Spleen (tissue), 13 donors: ENCODE measurements around the gene BZW2. TPM values are rescaled to one million over a fixed set of nuclear protein-coding genes. Genes with fewer than 3 reads are reported as not detected.

ENCODE experiments used
- DNase-seq: peaks from one replicate; pipeline ENCODE4 v3.0.0-alpha.2; 2020
- H3K27ac ChIP-seq, 8 donors: fragments of 200-600 bp; sonication (generic) in 7 of 8; 1 replicate in 4 of 8; 2 replicates in 4 of 8; pipeline versions ENCODE4 v1.5.0 to v1.8.0; 2016 to 2021; ENCODE audit warnings: inconsistent platforms in 4 of 8, mild to moderate bottlenecking in 4 of 8, moderate library complexity in 1 of 8
- H3K27me3 ChIP-seq, 7 donors: fragments of 200-600 bp; sonication (generic) in 6 of 7; replicated peaks in 1 of 7; 1 replicate in 4 of 7; 2 replicates in 3 of 7; pipeline versions ENCODE4 v1.5.0 to v1.8.0; 2016 to 2021; ENCODE audit warnings: inconsistent platforms in 3 of 7, mild to moderate bottlenecking in 1 of 7
- H3K36me3 ChIP-seq, 6 donors: fragments of 200-600 bp; sonication (generic) in 5 of 6; 1 replicate in 4 of 6; 2 replicates in 2 of 6; pipeline versions ENCODE4 v1.5.0 to v1.8.0; 2016 to 2021; ENCODE audit warnings: inconsistent platforms in 2 of 6
- H3K4me1 ChIP-seq, 6 donors: fragments of 200-600 bp; sonication (generic) in 5 of 6; 1 replicate in 3 of 6; 2 replicates in 3 of 6; pipeline versions ENCODE4 v1.5.0 to v1.8.0; 2016 to 2021; ENCODE audit warnings: inconsistent platforms in 3 of 6
- H3K4me3 ChIP-seq, 8 donors: fragments of 200-600 bp; sonication (generic) in 7 of 8; 1 replicate in 4 of 8; 2 replicates in 4 of 8; pipeline versions ENCODE4 v1.5.0 to v1.8.0; 2016 to 2021; ENCODE audit warnings: inconsistent platforms in 4 of 8, mild to moderate bottlenecking in 4 of 8, moderate library complexity in 2 of 8
- H3K9me3 ChIP-seq, 8 donors: fragments of 200-600 bp; sonication (generic) in 7 of 8; 1 replicate in 4 of 8; 2 replicates in 4 of 8; pipeline versions ENCODE4 v1.5.0 to v1.8.0; 2016 to 2021; ENCODE audit warnings: inconsistent platforms in 4 of 8
- CTCF ChIP-seq, 11 experiments: fragments of 200-600 bp in 7 of 11; fragments of 450-650 bp in 4 of 11; sonication (generic) in 4 of 11; IDR thresholded peaks in 8 of 11; conservative IDR thresholded peaks in 3 of 11; 1 replicate in 7 of 11; 2 replicates in 4 of 11; pipeline versions ENCODE4 v1.4.0 to v1.8.0; 2016 to 2021; ENCODE audit warnings: antibody characterized with exemption in 11 of 11, inconsistent platforms in 4 of 11, mild to moderate bottlenecking in 1 of 11
- POLR2A ChIP-seq, 3 donors: fragments of 450-650 bp; IDR thresholded peaks; one replicate each; pipeline ENCODE4 v1.5.1; 2017; ENCODE audit warnings: antibody characterized with exemption in 3 of 3, mild to moderate bottlenecking in 1 of 3
- POLR2AphosphoS5 ChIP-seq, 3 donors: sonication (generic); formaldehyde crosslinking; IDR thresholded peaks; one replicate each; pipeline ENCODE4 v1.5.1; 2017; ENCODE audit warnings: antibody characterized with exemption in 3 of 3
- WGBS, 5 donors: extraction: QIAGEN DNeasy Blood & Tissue Kit in 3 of 5; methylation state at CpG; one replicate each; pipeline versions ENCODE4 v1.1.5 to v1.1.7; 2013 to 2018; 5-methylcytosine and 5-hydroxymethylcytosine counted together
- intact Hi-C: fragments of 100-400 bp; cut with DNase I; formaldehyde crosslinking; loops from one replicate; pipeline ENCODE4 v1.15.0; 2023; ENCODE audit warnings: low total_unique reads
- long read RNA-seq, 2 donors: transcript quantifications; one replicate each; lab custom pipeline, GENCODE V29; 2026
- polyA plus RNA-seq, 3 donors: library from polyadenylated mRNA; stranded (reverse); fragments of 200-250 nt; gene quantifications; one replicate each; pipeline ENCODE4 v1.2.1, GENCODE V29; 2013
- total RNA-seq, 7 donors: library from RNA; depleted of rRNA in 3 of 7; stranded (reverse); fragments of >200 nt in 3 of 7; fragmentation: NEBNext Ultra II Directional in 4 of 7; extraction: Animal tissue kit (Norgen Biotek cat#: 25700) in 4 of 7; gene quantifications; one replicate each; pipeline versions ENCODE4 v1.1.0 to v1.2.1, GENCODE V29; 2016 to 2021
- donor health status: healthy with polysubstance abuse.
- donor health status: DM: no; HTN: no; CAD: no; lungs with moderate emphysema.
- donor health status: DM: no; HTN: no; CAD: no.
- donor health status: Bipolar disorder and iron deficiency.
- donor health status: healthy.
- donor health status: DM: no; HTN: no; CAD: no.
- donor health status: DM: yes; HTN: yes; CAD: no.

BZW2 gene
- total RNA-seq (10 to 100 TPM; 19.4 to 36.8 (median 26.6) TPM), polyA plus RNA-seq (10 to 100 TPM; 23.2 to 40.5 (median 28.8) TPM)
- long read RNA-seq, donor 1, transcript BZW2-201 (12 exons, 1,860 nt), result major isoform, 6 of 9 reads
- long read RNA-seq, donor 1, partial matches to known transcripts, result 0 of 9 reads
- long read RNA-seq, donor 1, other reads (novel, unspliced or antisense), result 0 of 9 reads
- long read RNA-seq, donor 2, transcript BZW2-207 (12 exons, 1,862 nt), result minor isoform, 5 of 19 reads
- long read RNA-seq, donor 2, transcript BZW2-201 (12 exons, 1,860 nt), result major isoform, 14 of 19 reads
- long read RNA-seq, donor 2, partial matches to known transcripts, result 0 of 19 reads
- long read RNA-seq, donor 2, other reads (novel, unspliced or antisense), result 0 of 19 reads

GRCh38 chr7:16645593-16646471, at the start of gene BZW2, which contains the start of gene ANKMY2:
Gene BZW2, plus strand, starts transcription at chr7:16646181. Its CDS starts 19,263 bp downstream, at chr7:16665444.
Gene ANKMY2, minus strand, starts transcription at chr7:16645754. Its CDS starts 181 bp downstream, at chr7:16645573.
- Histone ChIP-seq H3K9me3 (no peaks in the 10 kb centered on the region), H3K4me1 (peaks cover 23 to 70% (median 51%) of the 10 kb centered on the region in 6 donors), H3K36me3 (no peaks in the 10 kb centered on the region), H3K27me3 (no peaks in the 10 kb centered on the region), H3K4me3 (peak within 1 kb of the TSS; percentile 83 to 99 (median 96)), H3K27ac (peak within 1 kb of the TSS; percentile 84 to 96 (median 92))
- DNase-seq, result peak; percentile 99
- 0 to 1% (median 1%) methylated on average over 43 to 73 of the region's 73 CpGs for WGBS, 5 donors
- TF ChIP-seq POLR2AphosphoS5 (IDR thresholded peaks at IDR 0.05) (peak; percentile 95 to 98 (median 97)), CTCF (IDR thresholded peaks at IDR 0.05 in 8 of 11, conservative IDR thresholded peaks at IDR 0.05 in 3 of 11) (peak in 6 of 11 experiments; percentile 11 to 41 (median 26)), POLR2A (IDR thresholded peaks at IDR 0.05) (peak; percentile 72 to 95 (median 89))
- intact Hi-C loops, result no loop called here

GRCh38 chr7:16598015-16598414, 48.0 kb upstream of the BZW2 start:
- WGBS, 5 donors, result 70 to 84% (median 82%) methylated on average over 4 of the region's 4 CpGs
- Histone ChIP-seq H3K27ac (no peak overlapping the region), H3K27me3 (no peaks in the 10 kb centered on the region), H3K4me3 (no peak overlapping the region), H3K9me3 (no peaks in the 10 kb centered on the region), H3K4me1 (no peaks in the 10 kb centered on the region), H3K36me3 (peaks cover 0 to 60% (median 30%) of the 10 kb centered on the region in 6 donors)
- no peak for DNase-seq
- intact Hi-C loops, result no loop called here
- TF ChIP-seq POLR2AphosphoS5 (IDR thresholded peaks at IDR 0.05) (no peak), POLR2A (IDR thresholded peaks at IDR 0.05) (no peak), CTCF (IDR thresholded peaks at IDR 0.05 in 8 of 11, conservative IDR thresholded peaks at IDR 0.05 in 3 of 11) (no peak)

DNA sequence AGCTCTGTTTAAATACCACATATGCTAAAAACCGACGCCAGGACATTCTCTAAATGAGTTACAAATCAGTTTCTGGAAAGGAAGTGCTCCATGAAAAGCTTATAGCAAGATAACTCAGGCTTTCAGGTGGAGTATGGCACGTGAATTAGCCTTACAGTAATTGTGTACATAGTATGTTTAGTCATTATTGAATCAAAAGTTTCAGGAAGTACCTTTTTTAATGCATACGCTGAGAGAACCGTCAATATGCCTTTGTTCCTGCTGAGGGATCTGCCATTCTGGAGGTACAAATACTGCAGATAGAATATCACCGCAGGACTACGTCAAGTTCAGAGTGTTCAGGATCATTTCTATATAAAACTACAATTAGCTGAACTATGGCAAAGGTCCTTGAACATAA, 46.1 kb upstream of the BZW2 start:
- H3K4me3 ChIP-seq, result no peak overlapping the region
- intact Hi-C loops, result no loop called here
- H3K4me1 ChIP-seq, result no peaks in the 10 kb centered on the region
- WGBS, 5 donors, result 83 to 92% (median 90%) methylated on average over 7 of the region's 7 CpGs
- peaks cover 0 to 79% (median 39%) of the 10 kb centered on the region in 6 donors for H3K36me3 ChIP-seq
- no peak overlapping the region for H3K27ac ChIP-seq
- TF ChIP-seq POLR2AphosphoS5 (IDR thresholded peaks at IDR 0.05) (no peak), POLR2A (IDR thresholded peaks at IDR 0.05) (no peak), CTCF (IDR thresholded peaks at IDR 0.05 in 8 of 11, conservative IDR thresholded peaks at IDR 0.05 in 3 of 11) (no peak)
- H3K9me3 ChIP-seq, result no peaks in the 10 kb centered on the region
- no peaks in the 10 kb centered on the region for H3K27me3 ChIP-seq
- DNase-seq, result no peak
